GM18870 (cell line): Measurements from ENCODE around the gene CHMP2A.
"Not testable (repeated sequence)": the region's sequence is repeated elsewhere in the genome, so short reads cannot be mapped to it uniquely, and the experiment has no call there.

Experiments used
- ATAC-seq: cut with Tn5 transposase; IDR thresholded peaks from one replicate; pipeline ENCODE4 v1.9.1; 2021; ENCODE audit warnings: moderate library complexity; ENCODE audit not compliant: unreplicated experiment

CHMP2A gene

DNA sequence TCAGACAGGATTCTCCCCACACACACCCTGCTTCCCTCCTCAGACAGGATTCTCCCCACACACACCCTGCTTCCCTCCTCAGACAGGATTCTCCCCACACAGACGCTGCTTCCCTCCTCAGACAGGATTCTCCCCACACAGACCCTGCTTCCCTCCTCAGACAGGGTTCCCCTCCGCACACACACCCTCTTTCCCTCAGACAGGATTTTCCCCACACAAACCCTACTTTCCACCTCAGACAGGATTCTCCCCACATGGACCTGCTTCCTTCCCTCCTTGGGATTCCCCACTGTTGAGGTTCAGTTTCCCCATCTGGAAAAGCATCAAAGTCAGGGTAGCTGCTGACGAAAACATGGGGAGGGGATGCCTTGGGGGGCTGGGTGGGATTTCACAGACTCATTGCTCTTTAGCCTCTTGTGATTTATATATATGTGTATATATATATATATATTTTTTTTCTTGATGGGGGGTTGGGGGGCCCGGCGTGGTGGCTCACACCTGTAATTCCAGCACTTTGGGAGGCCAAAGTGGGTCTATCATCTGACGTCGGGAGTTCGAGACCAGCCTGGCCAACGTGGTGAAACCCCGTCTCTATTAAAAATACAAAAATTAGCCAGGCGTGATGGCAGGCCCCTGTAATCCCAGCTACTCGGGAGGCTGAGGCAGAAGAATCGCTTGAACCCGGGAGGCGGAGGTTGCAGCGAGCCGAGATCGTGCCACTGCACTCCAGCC lies 12.1 kb downstream of the CHMP2A start:
- not testable (repeated sequence) for ATAC-seq

DNA sequence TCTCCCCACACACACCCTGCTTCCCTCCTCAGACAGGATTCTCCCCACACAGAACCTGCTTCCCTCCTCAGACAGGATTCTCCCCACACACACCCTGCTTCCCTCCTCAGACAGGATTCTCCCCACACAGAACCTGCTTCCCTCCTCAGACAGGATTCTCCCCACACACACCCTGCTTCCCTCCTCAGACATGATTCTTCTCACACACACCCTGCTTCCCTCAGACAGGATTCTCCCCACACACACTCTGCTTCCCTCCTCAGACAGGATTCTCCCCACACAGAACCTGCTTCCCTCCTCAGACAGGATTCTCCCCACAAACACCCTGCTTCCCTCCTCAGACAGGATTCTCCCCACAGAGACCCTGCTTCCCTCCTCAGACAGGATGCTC lies 15.7 kb downstream of the CHMP2A start:
- not testable (repeated sequence) for ATAC-seq

GRCh38 chr19:58538257-58539168 lies 16.4 kb downstream of the CHMP2A start:
- ATAC-seq, result no peak

GRCh38 chr19:58536852-58537798 lies 17.8 kb downstream of the CHMP2A start:
- no peak for ATAC-seq

GRCh38 chr19:58535857-58536256 lies 19.0 kb downstream of the CHMP2A start:
- no peak for ATAC-seq

GRCh38 chr19:58531034-58531840 lies 23.7 kb downstream of the CHMP2A start:
- no peak for ATAC-seq

DNA sequence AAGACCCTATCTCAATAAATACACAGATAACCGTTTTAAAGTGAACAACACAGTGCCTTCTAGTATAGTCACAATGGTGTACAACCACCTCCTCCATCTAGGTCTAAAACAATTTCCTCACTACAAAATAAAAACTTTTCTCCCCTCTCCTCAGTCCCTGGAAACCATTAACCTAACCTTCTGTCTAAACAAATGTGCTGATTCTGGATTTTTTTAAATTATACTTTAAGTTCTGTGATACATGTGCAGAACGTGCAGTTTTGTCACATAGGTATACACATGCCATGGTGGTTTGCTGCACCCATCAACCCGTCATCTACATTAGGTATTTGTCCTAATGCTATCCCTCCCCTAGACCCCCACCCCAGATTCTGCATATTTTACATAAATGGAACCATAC lies 25.5 kb downstream of the CHMP2A start:
- no peak for ATAC-seq

- ATAC-seq, result no peak
These were observed 32.2 kb downstream of the CHMP2A start for GRCh38 chr19:58522709-58523108.

DNA sequence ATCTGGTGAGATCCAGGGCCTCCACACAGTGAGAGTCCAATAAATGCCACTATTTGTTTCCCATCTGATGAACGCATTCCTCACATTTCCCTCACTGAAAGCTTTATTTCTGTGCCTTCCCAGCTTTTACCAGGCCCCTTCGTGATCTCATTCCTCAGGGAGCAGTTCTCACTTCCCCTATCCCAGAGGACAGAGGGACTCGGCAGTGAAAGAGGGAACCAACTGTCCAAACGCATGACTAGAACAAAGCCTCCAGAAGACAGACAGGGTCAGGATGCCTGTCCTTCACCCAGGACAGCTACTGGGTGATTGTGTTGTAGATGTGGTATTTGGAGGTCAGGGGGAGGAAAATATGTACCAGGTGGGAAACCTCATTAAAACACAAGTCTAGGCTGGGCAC lies 33.3 kb downstream of the CHMP2A start:
- ATAC-seq, result no peak

DNA sequence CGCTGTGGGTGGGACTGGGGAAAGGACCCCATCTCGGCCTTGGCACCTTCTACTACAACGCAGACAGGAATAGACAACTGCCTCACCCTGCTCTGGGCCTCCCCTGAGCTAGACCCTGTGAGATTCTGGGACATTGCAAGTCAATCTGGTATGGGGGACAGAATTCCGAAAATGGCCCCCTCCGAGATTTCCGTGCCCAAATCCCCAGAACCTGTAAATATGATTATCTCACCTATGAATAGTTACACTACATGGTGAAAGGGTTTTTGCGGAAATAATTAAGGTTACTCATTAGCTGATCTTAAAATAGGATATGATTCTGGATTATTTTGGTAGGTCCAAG lies 34.7 kb downstream of the CHMP2A start:
- ATAC-seq, result no peak

DNA sequence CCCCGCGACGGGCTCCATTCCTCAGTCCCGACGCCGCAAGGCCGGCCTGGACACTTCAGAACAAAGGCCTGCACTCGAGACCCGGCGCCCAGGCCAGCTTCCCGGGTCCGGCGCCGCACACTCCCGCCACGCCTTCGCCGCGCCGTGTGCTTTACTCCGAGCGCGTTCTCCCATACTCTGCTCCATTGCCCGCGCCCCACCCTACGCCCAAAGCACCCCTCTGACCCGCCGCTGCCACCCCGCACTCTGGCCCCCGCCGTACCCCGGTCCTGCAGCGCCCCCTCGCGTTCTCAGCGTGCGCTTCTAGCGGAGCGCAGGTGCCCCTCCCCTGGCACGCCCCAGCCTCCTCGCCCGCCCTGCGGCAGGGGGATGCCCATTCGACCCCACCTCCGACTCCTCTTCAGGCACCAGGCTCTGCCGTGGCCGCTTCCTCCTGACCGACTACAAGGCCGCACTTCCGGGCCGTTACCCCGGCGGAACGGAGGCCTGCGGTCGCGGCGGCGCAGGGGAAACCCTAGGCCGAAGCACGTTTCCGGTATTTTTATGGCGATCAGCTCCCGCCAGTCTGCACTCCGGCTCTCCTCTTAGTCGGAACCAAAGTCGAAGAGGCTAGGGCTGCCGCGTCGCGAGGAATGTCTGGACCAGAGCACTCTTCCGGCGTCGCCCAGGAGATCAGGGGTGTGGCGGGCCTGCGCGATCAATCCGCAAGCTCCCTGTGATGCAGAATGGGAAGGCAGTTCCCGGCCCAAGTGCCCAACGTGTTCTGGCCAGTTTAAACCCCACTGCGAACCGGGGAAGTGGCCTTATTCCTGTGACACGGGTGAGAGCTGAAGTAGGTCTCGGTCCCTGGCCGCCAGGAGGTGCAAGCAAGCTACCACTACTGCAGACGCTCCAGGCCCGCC lies 35.3 kb downstream of the CHMP2A start, which contains the start of gene ZBTB45:
Gene ZBTB45 (minus strand): TSS at position 456 of the 902 bp plus-strand sequence. CDS start 2,137 bp downstream, outside the sequence.
- ATAC-seq, result peak; percentile 86

DNA sequence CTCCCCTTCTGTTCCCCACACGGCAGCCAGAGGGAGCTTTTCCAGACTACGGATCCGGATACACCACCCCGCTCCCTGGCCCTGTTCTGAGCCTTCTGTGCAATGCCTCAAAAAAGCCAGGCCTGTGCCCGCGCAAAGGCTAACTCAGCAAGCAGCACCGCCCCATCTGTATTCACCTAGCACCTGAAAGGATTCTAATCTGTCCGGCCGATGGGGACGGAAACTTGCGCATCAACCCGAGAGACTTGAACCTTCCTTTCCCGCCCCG lies 35.9 kb downstream of the CHMP2A start:
- peak; percentile 0 for ATAC-seq

GRCh38 chr19:58518256-58519086 lies 36.4 kb downstream of the CHMP2A start:
- no peak for ATAC-seq

GRCh38 chr19:58516964-58517833 lies 37.7 kb downstream of the CHMP2A start:
- ATAC-seq, result no peak

DNA sequence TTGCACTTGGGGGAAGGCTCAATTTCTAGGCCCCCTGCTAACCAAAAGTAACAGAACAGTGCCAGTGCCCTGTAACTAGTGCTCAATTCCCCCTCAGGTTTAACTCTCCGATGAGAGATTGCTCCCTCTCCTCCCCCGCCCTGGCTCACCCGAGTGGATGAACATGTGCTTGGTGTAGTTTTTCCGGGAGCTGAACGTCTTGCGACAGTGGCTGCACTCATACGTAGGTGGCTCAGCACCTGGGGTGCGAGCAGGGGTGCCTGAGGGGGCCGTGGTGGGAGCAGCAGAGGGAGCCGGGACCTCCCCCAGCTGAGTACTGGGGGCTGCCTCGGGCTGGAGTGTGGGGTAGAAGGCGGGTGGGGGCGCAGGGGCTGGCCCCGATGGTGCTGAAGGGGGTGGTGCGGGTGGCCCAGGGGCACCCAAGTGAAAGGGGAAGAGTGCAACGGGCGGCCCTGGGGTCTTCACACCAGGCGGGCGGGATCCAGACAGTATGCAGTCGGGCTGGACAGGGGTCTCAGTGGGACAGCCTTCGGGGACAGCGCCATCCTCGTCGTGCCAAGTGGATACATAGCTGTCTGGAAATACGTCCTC lies 38.6 kb downstream of the CHMP2A start:
- no peak for ATAC-seq

DNA sequence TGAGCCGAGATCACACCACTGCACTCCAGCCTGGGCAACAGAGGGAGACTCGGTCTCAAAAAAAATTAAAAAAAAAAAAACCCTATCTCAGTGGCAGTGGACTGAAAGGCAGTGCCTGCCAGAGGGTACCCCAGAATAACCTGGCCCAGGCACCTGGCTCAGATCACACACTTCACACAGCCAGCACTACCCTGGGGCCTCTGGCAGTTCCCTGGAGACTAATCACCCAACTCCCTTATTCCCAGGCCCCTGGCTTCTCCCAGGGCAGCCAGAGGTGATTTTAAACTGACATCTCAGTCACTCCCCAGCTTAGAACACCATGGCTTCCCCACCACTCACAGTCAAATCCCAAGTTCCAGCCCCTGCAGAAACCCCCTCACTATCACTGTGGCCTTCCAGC lies 39.6 kb downstream of the CHMP2A start:
- ATAC-seq, result no peak

DNA sequence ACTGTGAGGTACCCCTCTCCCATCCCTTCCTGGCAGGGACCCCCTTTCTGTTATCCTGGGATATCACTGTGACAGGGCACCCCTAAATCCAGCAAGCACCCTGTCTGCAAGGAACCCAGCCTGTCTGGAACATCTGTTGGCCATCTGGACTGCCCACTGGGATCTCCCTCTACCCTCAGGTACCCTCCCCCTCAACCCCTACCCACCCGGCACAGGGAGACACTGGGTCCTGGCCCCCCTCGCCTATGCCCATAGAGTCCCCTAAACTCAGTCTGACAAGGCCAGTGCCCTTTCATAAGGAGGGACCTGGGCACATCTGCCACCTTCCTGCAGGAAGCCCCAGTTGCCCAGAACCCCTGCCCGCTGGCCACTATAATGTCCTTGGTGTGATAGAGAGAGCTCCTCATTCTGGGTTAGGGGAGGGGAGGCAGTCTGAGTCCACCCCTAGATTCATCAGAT lies 40.3 kb downstream of the CHMP2A start:
- no peak for ATAC-seq
